ENCODE measurements around the gene BPTF. TPM values are rescaled to one million over a fixed set of nuclear protein-coding genes. Genes with fewer than 3 reads are reported as not detected.
"Not testable (repeated sequence)": the region's sequence is repeated elsewhere in the genome, so short reads cannot be mapped to it uniquely, and the experiment has no call there.

The BPTF gene
- total and polyA plus RNA-seq, 4 experiments from 2014 or later: 2.4 to 187 (median 106) TPM

- peaks cover 23% of the 10 kb centered on the region for H3K36me3 ChIP-seq (ENCODE audit: insufficient read depth, low read length)
- H3K36me3 Mint-ChIP-seq: peaks cover 32 to 47% of the 10 kb centered on the region in 2 donors
- CTCF ChIA-PET (ENCODE audit: partially characterized antibody): no interaction called here
Observed at GRCh38 chr17:67884741-67885140, 59.4 kb downstream of the BPTF start.

GRCh38 chr17:67891481-67892119, 66.3 kb downstream of the BPTF start:
- H3K27ac ChIP-seq (ENCODE audit: low read depth, low read length): no peak overlapping the region
- intact Hi-C loops (cut with micrococcal nuclease): no loop called here
- no peak overlapping the region for H3K4me3 Mint-ChIP-seq
- H3K4me3 ChIP-seq (ENCODE audit: low read length in 2 of 2): no peak overlapping the region
- no peaks in the 10 kb centered on the region for H3K27me3 Mint-ChIP-seq
- H3K36me3 Mint-ChIP-seq: peaks cover 33 to 62% of the 10 kb centered on the region in 2 donors
- H3K9me3 Mint-ChIP-seq: no peaks in the 10 kb centered on the region
- H3K27me3 ChIP-seq (ENCODE audit: insufficient read depth, low read length): no peaks in the 10 kb centered on the region
- ChIA-PET POLR2A (ENCODE audit: partially characterized antibody) (no interaction called here), CTCF (ENCODE audit: partially characterized antibody) (interaction anchor here (1.0 kb wide), 1 partner anchor 536 kb away, joined by 3 read pairs; no protein-coding TSS in a partner anchor)
- no peaks in the 10 kb centered on the region for H3K4me1 ChIP-seq (ENCODE audit: insufficient read depth, low read length)
- DNase-seq: no peak
- peaks cover 0 to 9% (median 2%) of the 10 kb centered on the region in 4 donors for H3K4me1 Mint-ChIP-seq
- H3K36me3 ChIP-seq (ENCODE audit: insufficient read depth, low read length): peaks cover 33% of the 10 kb centered on the region
- peak overlapping the region in 2 of 7 donors; percentile 33 to 42 for H3K27ac Mint-ChIP-seq
- no peaks in the 10 kb centered on the region for H3K9me3 ChIP-seq (ENCODE audit: control insufficient read depth in 1 of 2, low read length in 2 of 2)

More at GRCh38 chr17:67884741-67885140, 59.4 kb downstream of the BPTF start:
- no peaks in the 10 kb centered on the region for H3K27me3 ChIP-seq (ENCODE audit: insufficient read depth, low read length)
- H3K4me3 Mint-ChIP-seq: no peak overlapping the region
- no peak overlapping the region for H3K4me3 ChIP-seq (ENCODE audit: low read length in 2 of 2)
- intact Hi-C loops (cut with micrococcal nuclease): no loop called here
- POLR2A ChIA-PET (ENCODE audit: partially characterized antibody): interaction anchor here (1.3 kb wide), 1 partner anchor 60 kb away, joined by 5 read pairs; the partner anchor contains the start of gene BPTF
- H3K9me3 ChIP-seq (ENCODE audit: control insufficient read depth in 1 of 2, low read length in 2 of 2): no peaks in the 10 kb centered on the region
- no peaks in the 10 kb centered on the region for H3K9me3 Mint-ChIP-seq
- no peak overlapping the region for H3K27ac ChIP-seq (ENCODE audit: low read depth, low read length)
- no peaks in the 10 kb centered on the region for H3K27me3 Mint-ChIP-seq
- no peak for DNase-seq
- peaks cover under 1 to 12% (median 7%) of the 10 kb centered on the region in 4 donors for H3K4me1 Mint-ChIP-seq
- H3K27ac Mint-ChIP-seq: peak overlapping the region in 1 of 7 donors; percentile 7
- no peaks in the 10 kb centered on the region for H3K4me1 ChIP-seq (ENCODE audit: insufficient read depth, low read length)

GRCh38 chr17:67902511-67903231, 77.4 kb downstream of the BPTF start:
- no peaks in the 10 kb centered on the region for H3K27me3 ChIP-seq (ENCODE audit: insufficient read depth, low read length)
- Mint-ChIP-seq H3K27me3 (no peaks in the 10 kb centered on the region), H3K36me3 (peaks cover 34 to 60% of the 10 kb centered on the region in 2 donors), H3K27ac (peak overlapping the region; percentile 6 to 84 (median 30)), H3K9me3 (no peaks in the 10 kb centered on the region), H3K4me1 (peaks cover 3 to 5% (median 4%) of the 10 kb centered on the region in 4 donors), H3K4me3 (no peak overlapping the region)
- intact Hi-C loops (cut with micrococcal nuclease): no loop called here
- H3K4me3 ChIP-seq (ENCODE audit: low read length in 2 of 2): no peak overlapping the region
- H3K27ac ChIP-seq (ENCODE audit: low read depth, low read length): no peak overlapping the region
- H3K36me3 ChIP-seq (ENCODE audit: insufficient read depth, low read length): peaks cover 25% of the 10 kb centered on the region
- DNase-seq: no peak
- no peaks in the 10 kb centered on the region for H3K9me3 ChIP-seq (ENCODE audit: control insufficient read depth in 1 of 2, low read length in 2 of 2)
- H3K4me1 ChIP-seq (ENCODE audit: insufficient read depth, low read length): no peaks in the 10 kb centered on the region
- POLR2A ChIA-PET (ENCODE audit: partially characterized antibody): no interaction called here
- CTCF ChIA-PET (ENCODE audit: partially characterized antibody): no interaction called here

GRCh38 chr17:67905298-67905697, 80.0 kb downstream of the BPTF start:
- H3K4me1 Mint-ChIP-seq; H3K27ac ChIP-seq (ENCODE audit: low read depth, low read length); H3K9me3 ChIP-seq (ENCODE audit: control insufficient read depth in 1 of 2, low read length in 2 of 2); CTCF ChIA-PET (ENCODE audit: partially characterized antibody); intact Hi-C loops (cut with micrococcal nuclease); H3K4me3 Mint-ChIP-seq; H3K4me3 ChIP-seq (ENCODE audit: low read length in 2 of 2); H3K27ac Mint-ChIP-seq; H3K27me3 ChIP-seq (ENCODE audit: insufficient read depth, low read length); H3K4me1 ChIP-seq (ENCODE audit: insufficient read depth, low read length); H3K27me3 Mint-ChIP-seq; POLR2A ChIA-PET (ENCODE audit: partially characterized antibody); H3K9me3 Mint-ChIP-seq; DNase-seq: not testable (repeated sequence)
- peaks cover 28% of the 10 kb centered on the region for H3K36me3 ChIP-seq (ENCODE audit: insufficient read depth, low read length)
- peaks cover 44 to 63% of the 10 kb centered on the region in 2 donors for H3K36me3 Mint-ChIP-seq

- H3K9me3 Mint-ChIP-seq; H3K27me3 Mint-ChIP-seq; POLR2A ChIA-PET (ENCODE audit: partially characterized antibody); H3K27ac ChIP-seq (ENCODE audit: low read depth, low read length); DNase-seq; intact Hi-C loops (cut with micrococcal nuclease); H3K4me3 ChIP-seq (ENCODE audit: low read length in 2 of 2); H3K4me3 Mint-ChIP-seq; H3K4me1 ChIP-seq (ENCODE audit: insufficient read depth, low read length); H3K9me3 ChIP-seq (ENCODE audit: control insufficient read depth in 1 of 2, low read length in 2 of 2); H3K27me3 ChIP-seq (ENCODE audit: insufficient read depth, low read length): not testable (repeated sequence)
- CTCF ChIA-PET (ENCODE audit: partially characterized antibody): interaction anchor here (0.8 to 1.0 kb wide), 2 partner anchors 15 to 193 kb away, joined by 3 read pairs; no protein-coding TSS in a partner anchor
- H3K36me3 Mint-ChIP-seq: peaks cover 52 to 67% of the 10 kb centered on the region in 2 donors
- peaks cover 15 to 24% (median 17%) of the 10 kb centered on the region in 4 donors for H3K4me1 Mint-ChIP-seq
- H3K36me3 ChIP-seq (ENCODE audit: insufficient read depth, low read length): peaks cover 37% of the 10 kb centered on the region
- peak overlapping the region in 1 of 7 donors; percentile 11 for H3K27ac Mint-ChIP-seq
Observed at GRCh38 chr17:67910117-67910803, 85.0 kb downstream of the BPTF start.

- Mint-ChIP-seq H3K9me3 (no peaks in the 10 kb centered on the region), H3K27me3 (no peaks in the 10 kb centered on the region), H3K4me3 (peak overlapping the region in 2 of 8 donors; percentile 28 to 36), H3K4me1 (peaks cover 15 to 32% (median 22%) of the 10 kb centered on the region in 4 donors), H3K36me3 (peaks cover 55 to 72% of the 10 kb centered on the region in 2 donors), H3K27ac (peak overlapping the region in 6 of 7 donors; percentile 11 to 79 (median 64))
- Histone ChIP-seq H3K27me3 (ENCODE audit: insufficient read depth, low read length) (no peaks in the 10 kb centered on the region), H3K27ac (ENCODE audit: low read depth, low read length) (no peak overlapping the region), H3K36me3 (ENCODE audit: insufficient read depth, low read length) (peaks cover 37% of the 10 kb centered on the region), H3K9me3 (ENCODE audit: control insufficient read depth in 1 of 2, low read length in 2 of 2) (no peaks in the 10 kb centered on the region), H3K4me1 (ENCODE audit: insufficient read depth, low read length) (no peaks in the 10 kb centered on the region), H3K4me3 (ENCODE audit: low read length in 2 of 2) (no peak overlapping the region)
- POLR2A ChIA-PET (ENCODE audit: partially characterized antibody): no interaction called here
- CTCF ChIA-PET (ENCODE audit: partially characterized antibody): no interaction called here
- intact Hi-C loops (cut with micrococcal nuclease): no loop called here
- DNase-seq: no peak
Observed at GRCh38 chr17:67911059-67911782, 85.9 kb downstream of the BPTF start.
